ENCODE measurements around the gene HAPLN2. TPM values are rescaled to one million over a fixed set of nuclear protein-coding genes. Genes with fewer than 3 reads are reported as not detected.

HAPLN2 gene
- total and polyA plus RNA-seq, 2 donors (not counting 1 experiment from before 2014, with no cell fraction given), result 0.13 TPM; not detected in 1

DNA sequence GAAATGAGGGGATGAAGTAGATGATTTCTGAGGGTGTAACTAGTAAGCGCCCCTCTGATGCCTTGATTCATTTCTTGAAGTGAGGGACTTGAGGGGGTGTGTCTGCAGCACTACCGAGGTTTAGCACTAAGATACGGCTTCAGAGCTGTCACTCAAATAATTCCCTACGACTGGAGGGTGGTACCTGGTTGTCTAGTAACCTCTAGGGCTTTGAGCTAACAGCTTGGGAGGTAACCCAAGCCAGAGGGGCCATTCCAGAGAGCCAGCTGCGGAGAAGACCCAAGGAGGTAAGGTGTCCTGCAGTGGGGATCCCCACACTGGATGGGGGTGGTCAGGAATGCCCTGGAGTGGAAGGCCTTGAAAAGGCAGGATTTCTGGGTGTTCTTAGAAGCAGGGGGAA, 39.7 kb upstream of the HAPLN2 start, which contains the start of gene TTC24:
Gene TTC24, plus strand, starts transcription at position 252 of the 400 bp plus-strand sequence. CDS start 1,642 bp downstream, outside the sequence.
- H3K4me1 ChIP-seq (ENCODE audit: control insufficient read depth in 2 of 2, insufficient read depth in 2 of 2, low read length in 2 of 2), result peaks cover 26 to 34% of the 10 kb centered on the region in 2 donors
- H3K79me2 ChIP-seq (ENCODE audit: control insufficient read depth, insufficient read depth, low read length), result peaks cover 26% of the 10 kb centered on the region
- ATAC-seq (ENCODE audit: low read depth), result no peak
- H3K27ac Mint-ChIP-seq, result peak within 1 kb of the TSS; percentile 50
- TF ChIP-seq CTCF (IDR thresholded peaks at IDR 0.05) (no peak), EZH2 (IDR thresholded peaks at IDR 0.05; ENCODE audit: borderline replicate concordance, insufficient read depth, low read depth, low read length, poor library complexity, severe bottlenecking) (no peak)
- no peaks in the 10 kb centered on the region for H3K27me3 ChIP-seq (replicated peaks in 1 of 4; ENCODE audit: control extremely low read depth in 1 of 4, control insufficient read depth in 3 of 4, insufficient read depth in 4 of 4, low read length in 3 of 4)
- no peaks in the 10 kb centered on the region for H4K20me1 ChIP-seq (ENCODE audit: control insufficient read depth, insufficient read depth, low read length, poor library complexity, severe bottlenecking)
- no peaks in the 10 kb centered on the region for H3K36me3 ChIP-seq (replicated peaks in 1 of 2; ENCODE audit: control extremely low read depth in 1 of 2, control insufficient read depth in 1 of 2, extremely low read depth in 1 of 2, insufficient read depth in 2 of 2, low read length in 1 of 2)
- peaks cover 31% of the 10 kb centered on the region for H3K4me1 Mint-ChIP-seq
- H3K9me3 Mint-ChIP-seq (ENCODE audit: insufficient read depth), result no peaks in the 10 kb centered on the region
- no peak within 1 kb of the TSS for H3K4me3 ChIP-seq (ENCODE audit: control extremely low read depth in 1 of 5, extremely low read depth in 1 of 5, insufficient read depth in 1 of 5, low read depth in 2 of 5, low read length in 4 of 5)
- H3K27ac ChIP-seq (ENCODE audit: low read length in 2 of 2), result no peak within 1 kb of the TSS
- POLR2A ChIA-PET, result interaction anchor here (0.6 to 1.5 kb wide), 3 partner anchors 29 to 94 kb away, joined by 6 to 15 read pairs (median 10); no protein-coding TSS in a partner anchor
- intact Hi-C loops (cut with micrococcal nuclease), result no loop called here
- no peaks in the 10 kb centered on the region for H3K9me3 ChIP-seq (ENCODE audit: control extremely low read depth in 1 of 3, control insufficient read depth in 2 of 3, insufficient read depth in 1 of 3, low read length in 2 of 3)
- no peak within 1 kb of the TSS for H3K9ac ChIP-seq (ENCODE audit: low read length)
- H3K4me2 ChIP-seq (replicated peaks; ENCODE audit: low read depth, low read length, poor library complexity, severe bottlenecking), result no peak within 1 kb of the TSS
- no peak within 1 kb of the TSS for H3K4me3 Mint-ChIP-seq
- H3K27me3 Mint-ChIP-seq, result no peaks in the 10 kb centered on the region
- 95% methylated on average over 5 of the region's 5 CpGs for WGBS (ENCODE audit: insufficient coverage)
- CTCF ChIA-PET, result interaction anchor here (1.0 to 6.9 kb wide), 6 partner anchors 27 to 121 kb away, joined by 3 to 52 read pairs (median 8); partner anchors contain the start of gene MEF2D
- no peak for DNase-seq
- no peak within 1 kb of the TSS for H2AFZ ChIP-seq (ENCODE audit: insufficient read depth, low read depth, low read length, poor library complexity, severe bottlenecking)

Measured in B cell (primary cell).